Measurements from ENCODE around the gene EIF2S3B. TPM values are rescaled to one million over a fixed set of nuclear protein-coding genes. Genes with fewer than 3 reads are reported as not detected.

Gene EIF2S3B
- total RNA-seq (2022) (0.73 and 1.1 TPM in 2 replicates), Bru-seq, nascent RNA (percentile 12 among the genes with signal in this experiment), BruChase-seq, experiment 1, labeled RNA remaining after a 2-hour chase (percentile 22 among the genes with signal in this experiment), BruChase-seq, experiment 2, labeled RNA remaining after a 6-hour chase (percentile 32 among the genes with signal in this experiment)
- long read RNA-seq: 0 reads

DNA sequence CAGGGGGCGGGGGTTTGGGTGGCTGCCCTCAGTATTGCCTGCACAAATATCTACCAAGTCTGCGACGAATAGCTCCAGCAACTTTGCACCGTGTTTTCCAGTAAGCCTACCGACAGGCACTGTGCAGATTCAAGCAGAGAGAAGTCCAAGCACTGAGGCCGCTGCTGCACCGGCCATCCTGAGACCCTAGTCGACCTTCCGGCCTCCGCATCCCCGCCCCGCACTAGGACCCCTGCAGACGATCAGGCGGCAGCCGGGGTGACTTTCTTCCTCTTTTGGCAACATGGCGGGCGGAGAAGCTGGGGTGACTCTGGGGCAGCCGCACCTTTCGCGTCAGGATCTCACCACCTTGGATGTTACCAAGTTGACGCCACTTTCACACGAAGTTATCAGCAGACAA, at the start of gene EIF2S3B:
TSS of gene EIF2S3B (plus strand) at position 271 of the 400 bp plus-strand sequence. CDS start at position 284, 13 bp downstream.
- POLR2A ChIA-PET: no interaction called here
- intact Hi-C loops (cut with micrococcal nuclease; ENCODE audit: unreplicated experiment): no loop called here
- Histone ChIP-seq H3K4me3 (ENCODE audit: low read depth, low read length) (no peak within 1 kb of the TSS), H3K9me3 (peaks cover 2% of the 10 kb centered on the region; the same call in 1 of the 2 replicates), H3K27me3 (replicated peaks; ENCODE audit: control insufficient read depth, insufficient read depth, low read length) (no peaks in the 10 kb centered on the region), H3K36me3 (ENCODE audit: control insufficient read depth, insufficient read depth, low read length) (no peaks in the 10 kb centered on the region), H3K4me1 (no peaks in the 10 kb centered on the region)
- Mint-ChIP-seq H3K4me3 (ENCODE audit: unreplicated experiment) (no peak within 1 kb of the TSS), H3K27ac (ENCODE audit: unreplicated experiment) (no peak within 1 kb of the TSS), H3K9me3 (ENCODE audit: unreplicated experiment) (no peaks in the 10 kb centered on the region), H3K4me1 (ENCODE audit: low read depth, unreplicated experiment) (no peaks in the 10 kb centered on the region), H3K27me3 (ENCODE audit: insufficient read depth, unreplicated experiment) (peaks cover 18% of the 10 kb centered on the region), H3K36me3 (ENCODE audit: insufficient read depth, unreplicated experiment) (no peaks in the 10 kb centered on the region)
- no peak for TF ChIP-seq CTCF (IDR thresholded peaks at IDR 0.05; ENCODE audit: insufficient read depth in 1 of 2, low read depth in 1 of 2, low read length in 1 of 2, severe bottlenecking in 1 of 2, unreplicated experiment in 1 of 2)
- DNase-seq: no peak
- no TSS peak for BruUV-seq (replicated peaks)
- CTCF ChIA-PET: no interaction called here

DNA sequence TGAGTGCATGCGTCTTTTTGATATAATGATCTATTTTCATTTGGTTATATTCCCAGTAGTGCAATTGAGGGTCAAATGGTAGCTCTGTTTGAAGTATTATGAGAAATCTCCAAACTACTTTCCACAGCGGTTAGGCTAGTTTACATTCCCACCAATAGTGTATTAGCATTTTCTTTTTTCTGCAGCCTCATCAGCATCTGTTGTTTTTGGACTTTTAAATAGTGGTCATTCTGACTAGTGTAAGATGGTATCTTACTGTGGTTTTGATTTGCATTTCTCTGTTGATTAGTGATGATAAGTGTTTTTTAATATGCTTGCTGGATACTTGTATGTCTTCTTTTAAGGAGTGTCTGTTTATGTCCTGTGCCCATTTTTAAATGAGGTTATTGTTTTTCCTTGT, 48.8 kb upstream of the EIF2S3B start:
- Mint-ChIP-seq H3K9me3 (ENCODE audit: unreplicated experiment) (peaks cover 36% of the 10 kb centered on the region), H3K27ac (ENCODE audit: unreplicated experiment) (no peak overlapping the region), H3K4me1 (ENCODE audit: low read depth, unreplicated experiment) (no peaks in the 10 kb centered on the region), H3K4me3 (ENCODE audit: unreplicated experiment) (no peak overlapping the region), H3K36me3 (ENCODE audit: insufficient read depth, unreplicated experiment) (no peaks in the 10 kb centered on the region), H3K27me3 (ENCODE audit: insufficient read depth, unreplicated experiment) (no peaks in the 10 kb centered on the region)
- Histone ChIP-seq H3K27me3 (replicated peaks; ENCODE audit: control insufficient read depth, insufficient read depth, low read length) (no peaks in the 10 kb centered on the region), H3K4me1 (no peaks in the 10 kb centered on the region), H3K36me3 (ENCODE audit: control insufficient read depth, insufficient read depth, low read length) (no peaks in the 10 kb centered on the region), H3K9me3 (peaks cover 20% of the 10 kb centered on the region), H3K4me3 (ENCODE audit: low read depth, low read length) (no peak overlapping the region)
- ChIA-PET POLR2A (no interaction called here), CTCF (no interaction called here)
- intact Hi-C loops (cut with micrococcal nuclease; ENCODE audit: unreplicated experiment): no loop called here
- TF ChIP-seq CTCF (IDR thresholded peaks at IDR 0.05; ENCODE audit: insufficient read depth in 1 of 2, low read depth in 1 of 2, low read length in 1 of 2, severe bottlenecking in 1 of 2, unreplicated experiment in 1 of 2): no peak
- DNase-seq: no peak
- no TSS peak for BruUV-seq (replicated peaks)

DNA sequence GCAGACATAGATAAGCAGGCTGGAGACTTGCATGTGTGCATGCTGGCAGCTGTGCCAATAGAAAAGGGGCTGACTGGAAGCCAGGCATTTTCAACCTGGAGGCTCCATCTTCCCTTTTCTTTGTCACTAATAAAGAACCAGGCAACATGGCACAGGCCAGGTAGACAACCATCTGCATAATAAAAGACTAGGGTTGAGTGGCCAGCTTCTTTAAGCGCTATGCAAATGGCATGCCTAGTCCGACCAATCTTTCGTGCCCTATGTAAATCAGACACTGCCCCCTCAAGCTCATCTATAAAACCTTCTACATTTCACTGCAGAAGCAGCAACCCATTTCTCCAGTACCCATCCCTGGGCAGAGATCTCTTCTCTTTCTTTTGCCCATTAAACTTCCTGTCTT, 47.9 kb upstream of the EIF2S3B start:
- BruUV-seq (replicated peaks): no TSS peak
- Mint-ChIP-seq H3K27ac (ENCODE audit: unreplicated experiment) (no peak overlapping the region), H3K9me3 (ENCODE audit: unreplicated experiment) (peaks cover 36% of the 10 kb centered on the region), H3K27me3 (ENCODE audit: insufficient read depth, unreplicated experiment) (no peaks in the 10 kb centered on the region), H3K36me3 (ENCODE audit: insufficient read depth, unreplicated experiment) (no peaks in the 10 kb centered on the region), H3K4me3 (ENCODE audit: unreplicated experiment) (no peak overlapping the region), H3K4me1 (ENCODE audit: low read depth, unreplicated experiment) (no peaks in the 10 kb centered on the region)
- no peak overlapping the region for H3K4me3 ChIP-seq (ENCODE audit: low read depth, low read length)
- no peak for TF ChIP-seq CTCF (IDR thresholded peaks at IDR 0.05; ENCODE audit: insufficient read depth in 1 of 2, low read depth in 1 of 2, low read length in 1 of 2, severe bottlenecking in 1 of 2, unreplicated experiment in 1 of 2)
- no peak for DNase-seq
- ChIA-PET CTCF (no interaction called here), POLR2A (no interaction called here)
- H3K36me3 ChIP-seq (ENCODE audit: control insufficient read depth, insufficient read depth, low read length): no peaks in the 10 kb centered on the region
- no peaks in the 10 kb centered on the region for H3K4me1 ChIP-seq
- intact Hi-C loops (cut with micrococcal nuclease; ENCODE audit: unreplicated experiment): no loop called here
- no peaks in the 10 kb centered on the region for H3K27me3 ChIP-seq (replicated peaks; ENCODE audit: control insufficient read depth, insufficient read depth, low read length)
- peaks cover 27% of the 10 kb centered on the region for H3K9me3 ChIP-seq
